OCI-LY7 (cell line): Measurements from ENCODE around the gene USP35. TPM values are rescaled to one million over a fixed set of nuclear protein-coding genes. Genes with fewer than 3 reads are reported as not detected.

Source experiments
- BruUV-seq: library from RNA; stranded (reverse); fragments of 400-500 nt; replicated peaks from 2 replicates; lab custom pipeline; 2021; lab: Mats Ljungman, UMichigan
- CTCF ChIA-PET: fragments of 300-600 bp; sonication (Branson Sonifier 250); formaldehyde crosslinking; loops from one replicate; lab custom pipeline; 2022; ENCODE audit warnings: antibody characterized with exemption; ENCODE audit not compliant: unreplicated experiment; lab: Charles Lee
- POLR2A ChIA-PET: fragments of 300-600 bp; sonication (Branson Sonifier 250); formaldehyde crosslinking; loops from one replicate; lab custom pipeline; 2022; ENCODE audit warnings: antibody characterized with exemption; lab: Charles Lee
- DNase-seq: peaks from one replicate; pipeline ENCODE4 v3.0.0-alpha.2; 2015; ENCODE audit warnings: low spot score
- H2AFZ ChIP-seq: fragments of 200-600 bp; sonication (generic), shearing (Covaris generic); 2 replicates; pipeline ENCODE4 v1.6.1; 2014; ENCODE audit warnings: mild to moderate bottlenecking, antibody characterized with exemption, low read length, moderate library complexity
- H3K27ac ChIP-seq: fragments of 200-600 bp; sonication (generic); 2 replicates; pipeline ENCODE4 v1.5.1; 2014; ENCODE audit warnings: mixed run types, low read depth, mild to moderate bottlenecking, moderate library complexity, low read length, inconsistent platforms; ENCODE audit not compliant: poor library complexity, severe bottlenecking
- H3K36me3 ChIP-seq: fragments of 200-600 bp; sonication (generic); 2 replicates; pipeline ENCODE4 v1.6.1; 2014; ENCODE audit warnings: mild to moderate bottlenecking, antibody characterized with exemption, low read length, moderate library complexity, mixed read lengths; ENCODE audit not compliant: insufficient read depth
- H3K4me1 ChIP-seq: fragments of 200-600 bp; sonication (generic); 2 replicates; pipeline ENCODE4 v1.5.1; 2014; ENCODE audit warnings: mild to moderate bottlenecking, low read length; ENCODE audit not compliant: insufficient read depth, poor library complexity, severe bottlenecking
- H3K4me2 ChIP-seq: fragments of 200-600 bp; sonication (generic); 2 replicates; pipeline ENCODE4 v1.6.1; 2014; ENCODE audit warnings: mild to moderate bottlenecking, low read length
- H3K4me3 ChIP-seq: fragments of 200-600 bp; sonication (generic); 2 replicates; pipeline ENCODE4 v1.5.1; 2014; ENCODE audit warnings: mild to moderate bottlenecking, low read depth, low read length; ENCODE audit not compliant: poor library complexity, severe bottlenecking
- H3K79me2 ChIP-seq: fragments of 200-600 bp; sonication (generic); 2 replicates; pipeline ENCODE4 v1.6.1; 2016; ENCODE audit warnings: low read depth, mild to moderate bottlenecking, low read length, moderate library complexity, mixed read lengths; ENCODE audit not compliant: insufficient read depth
- H3K9me2 ChIP-seq: fragments of 200-600 bp; sonication (generic); 2 replicates; pipeline ENCODE4 v1.6.1; 2016; ENCODE audit warnings: mild to moderate bottlenecking, low read length, mixed read lengths; ENCODE audit not compliant: insufficient read depth
- H3K9me3 ChIP-seq: fragments of 200-600 bp; sonication (generic); 2 replicates; pipeline ENCODE4 v1.6.1; 2014; ENCODE audit warnings: mild to moderate bottlenecking, mixed run types, low read length, mixed read lengths
- H4K20me1 ChIP-seq: fragments of 200-600 bp; sonication (generic); 2 replicates; pipeline ENCODE4 v1.6.1; 2014; ENCODE audit warnings: mild to moderate bottlenecking, antibody characterized with exemption, low read length, moderate library complexity, mixed read lengths; ENCODE audit not compliant: insufficient read depth
- CTCF ChIP-seq: fragments of 200-600 bp; sonication (generic); conservative IDR thresholded peaks from 2 replicates; pipeline ENCODE4 v1.5.1; 2014; ENCODE audit warnings: mild to moderate bottlenecking, antibody characterized with exemption, low read length, moderate library complexity, mixed read lengths
- EZH2phosphoT487 ChIP-seq: fragments of 200-600 bp; sonication (generic); IDR thresholded peaks from 2 replicates; pipeline ENCODE4 v1.6.1; 2018; ENCODE audit warnings: low read depth, borderline replicate concordance, mild to moderate bottlenecking, mixed run types, antibody characterized with exemption, low read length, moderate library complexity, mixed read lengths
- intact Hi-C: fragments of 100-400 bp; cut with micrococcal nuclease; formaldehyde crosslinking; loops from one replicate; pipeline ENCODE4 v1.10.0; 2022; ENCODE audit not compliant: unreplicated experiment
- total RNA-seq, 2 experiments: library from RNA; depleted of rRNA in 1 of 2; stranded (reverse); fragments of >200 nt in 1 of 2; shearing (Covaris generic) in 1 of 2; gene quantifications; 2 replicates each; pipeline ENCODE4 v1.2.3, GENCODE V29; 2014 to 2022

The USP35 gene
- total RNA-seq, 2 experiments from 2014 or later: 3.2 to 4.9 TPM

GRCh38 chr11:78161962-78162371 is 26.8 kb upstream of the USP35 start:
- CTCF ChIA-PET: no interaction called here

GRCh38 chr11:78163828-78164227 is 24.9 kb upstream of the USP35 start:
- intact Hi-C loops: no loop called here
- CTCF ChIA-PET: no interaction called here
- BruUV-seq: no TSS peak

More at GRCh38 chr11:78161962-78162371, 26.8 kb upstream of the USP35 start:
- Histone ChIP-seq H3K9me3 (no peaks in the 10 kb centered on the region), H3K4me3 (no peak overlapping the region), H3K79me2 (no peaks in the 10 kb centered on the region), H3K36me3 (no peaks in the 10 kb centered on the region), H4K20me1 (no peaks in the 10 kb centered on the region), H3K4me1 (no peaks in the 10 kb centered on the region), H3K27ac (no peak overlapping the region), H3K9me2 (no peaks in the 10 kb centered on the region), H3K4me2 (no peak overlapping the region), H2AFZ (no peak overlapping the region)
- DNase-seq: no peak
- POLR2A ChIA-PET: interaction anchor here (1.0 kb wide), 2 partner anchors 9 to 189 kb away, joined by 3 read pairs; no protein-coding TSS in a partner anchor
- BruUV-seq: no TSS peak
- TF ChIP-seq CTCF (no peak), EZH2phosphoT487 (no peak)
- intact Hi-C loops: no loop called here

More at GRCh38 chr11:78163828-78164227, 24.9 kb upstream of the USP35 start:
- Histone ChIP-seq H2AFZ (no peak overlapping the region), H3K27ac (no peak overlapping the region), H3K79me2 (no peaks in the 10 kb centered on the region), H3K36me3 (no peaks in the 10 kb centered on the region), H3K4me2 (no peak overlapping the region), H3K9me3 (no peaks in the 10 kb centered on the region), H4K20me1 (no peaks in the 10 kb centered on the region), H3K9me2 (no peaks in the 10 kb centered on the region), H3K4me3 (no peak overlapping the region), H3K4me1 (no peaks in the 10 kb centered on the region)
- DNase-seq: no peak
- TF ChIP-seq EZH2phosphoT487 (no peak), CTCF (no peak)
- POLR2A ChIA-PET: no interaction called here
